Measurements from ENCODE around the gene GRM4. TPM values are rescaled to one million over a fixed set of nuclear protein-coding genes. Genes with fewer than 3 reads are reported as not detected.

GRM4 gene
- total RNA-seq, 1 donor from 2014 or later: not detected

- intact Hi-C loops (cut with DNase I): no loop called here
- Histone ChIP-seq H3K4me3 (no peak overlapping the region), H3K4me1 (no peaks in the 10 kb centered on the region), H3K27ac (no peak overlapping the region), H3K36me3 (no peaks in the 10 kb centered on the region), H3K27me3 (ENCODE audit: low read depth) (no peaks in the 10 kb centered on the region), H3K9me3 (no peaks in the 10 kb centered on the region)
- ATAC-seq (no peak), DNase-seq (no peak)
- no peak for TF ChIP-seq CTCF (IDR thresholded peaks at IDR 0.05)
These were observed 92.2 kb downstream of the GRM4 start for GRCh38 chr6:34053721-34054120.

- no peaks in the 10 kb centered on the region for H3K4me1 ChIP-seq
- no peak overlapping the region for H3K27ac ChIP-seq
- no peaks in the 10 kb centered on the region for H3K9me3 ChIP-seq
- no peak for TF ChIP-seq CTCF (IDR thresholded peaks at IDR 0.05)
- intact Hi-C loops (cut with DNase I): no loop called here
- DNase-seq (no peak), ATAC-seq (no peak)
- H3K27me3 ChIP-seq (ENCODE audit: low read depth): no peaks in the 10 kb centered on the region
- H3K4me3 ChIP-seq: no peak overlapping the region
- H3K36me3 ChIP-seq: no peaks in the 10 kb centered on the region
These were observed 92.8 kb downstream of the GRM4 start for GRCh38 chr6:34052918-34053608.

- no peaks in the 10 kb centered on the region for H3K4me1 ChIP-seq
- H3K27me3 ChIP-seq (ENCODE audit: low read depth): no peaks in the 10 kb centered on the region
- intact Hi-C loops (cut with DNase I): no loop called here
- H3K27ac ChIP-seq: no peak overlapping the region
- ATAC-seq: no peak
- no peaks in the 10 kb centered on the region for H3K9me3 ChIP-seq
- no peaks in the 10 kb centered on the region for H3K36me3 ChIP-seq
- TF ChIP-seq CTCF (IDR thresholded peaks at IDR 0.05): no peak
- no peak overlapping the region for H3K4me3 ChIP-seq
- DNase-seq: no peak
These were observed 93.6 kb downstream of the GRM4 start for GRCh38 chr6:34052071-34052825.

GRCh38 chr6:34051331-34051919, 94.5 kb downstream of the GRM4 start:
- H3K27ac ChIP-seq: no peak overlapping the region
- H3K36me3 ChIP-seq: no peaks in the 10 kb centered on the region
- H3K4me3 ChIP-seq: no peak overlapping the region
- ATAC-seq (no peak), DNase-seq (no peak)
- TF ChIP-seq CTCF (IDR thresholded peaks at IDR 0.05): no peak
- no peaks in the 10 kb centered on the region for H3K9me3 ChIP-seq
- intact Hi-C loops (cut with DNase I): no loop called here
- H3K4me1 ChIP-seq: no peaks in the 10 kb centered on the region
- no peaks in the 10 kb centered on the region for H3K27me3 ChIP-seq (ENCODE audit: low read depth)

GRCh38 chr6:34050691-34051090, 95.2 kb downstream of the GRM4 start:
- H3K27ac ChIP-seq: no peak overlapping the region
- H3K4me3 ChIP-seq: no peak overlapping the region
- H3K4me1 ChIP-seq: no peaks in the 10 kb centered on the region
- no peaks in the 10 kb centered on the region for H3K27me3 ChIP-seq (ENCODE audit: low read depth)
- intact Hi-C loops (cut with DNase I): no loop called here
- H3K36me3 ChIP-seq: no peaks in the 10 kb centered on the region
- H3K9me3 ChIP-seq: no peaks in the 10 kb centered on the region
- ATAC-seq: no peak
- DNase-seq: no peak
- TF ChIP-seq CTCF (IDR thresholded peaks at IDR 0.05): no peak

Data from lower lobe of right lung (tissue), 2 donors.